Measurements from ENCODE around the gene FCMR.

FCMR gene

GRCh38 chr1:206935491-206936067, 13.8 kb upstream of the FCMR start:
- H3K9me3 ChIP-seq, result no peaks in the 10 kb centered on the region
- H3K27me3 ChIP-seq, result peaks cover 10% of the 10 kb centered on the region
- no peaks in the 10 kb centered on the region for H3K4me1 ChIP-seq (ENCODE audit: control insufficient read depth in 1 of 2, insufficient read depth in 1 of 2, low read depth in 1 of 2, low read length in 1 of 2)
- TF ChIP-seq CTCF (IDR thresholded peaks at IDR 0.05), result peak; percentile 27
- no peak overlapping the region for H3K27ac ChIP-seq
- H3K36me3 ChIP-seq, result no peaks in the 10 kb centered on the region
- H3K4me3 ChIP-seq (ENCODE audit: low read depth in 1 of 2, low read length in 1 of 2), result no peak overlapping the region

DNA sequence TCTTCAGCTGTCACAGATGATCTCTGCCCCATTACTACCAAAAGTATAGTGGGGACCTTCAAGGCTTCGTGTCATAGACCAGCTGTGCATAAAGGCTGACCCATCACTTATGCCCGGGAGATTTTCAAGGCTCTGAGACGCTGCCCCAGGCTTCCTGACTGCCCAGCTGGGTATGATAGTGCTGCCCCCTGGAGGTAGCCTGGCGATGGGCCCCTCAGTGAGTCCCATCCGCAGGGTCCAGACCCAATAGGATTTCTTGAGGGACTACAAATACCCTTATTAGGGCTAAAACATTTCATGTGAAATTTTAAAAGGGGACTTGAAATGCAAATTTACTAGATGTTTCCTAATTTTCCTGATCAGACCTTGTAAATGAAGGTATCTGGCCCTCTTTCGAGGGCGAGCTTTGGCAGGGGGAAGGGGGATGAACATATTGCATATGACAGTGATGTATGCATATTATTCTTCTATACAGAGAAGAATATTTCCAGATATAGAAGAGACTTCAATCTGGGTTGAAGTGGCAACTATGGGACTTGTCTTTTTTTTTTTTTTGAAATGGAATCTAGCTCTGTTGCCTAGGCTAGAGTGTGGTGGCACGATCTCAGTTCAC, 11.7 kb upstream of the FCMR start:
- H3K4me3 ChIP-seq (ENCODE audit: low read depth in 1 of 2, low read length in 1 of 2), result no peak overlapping the region
- no peak overlapping the region for H3K27ac ChIP-seq
- no peaks in the 10 kb centered on the region for H3K9me3 ChIP-seq
- H3K27me3 ChIP-seq, result peaks cover 10% of the 10 kb centered on the region
- TF ChIP-seq CTCF (IDR thresholded peaks at IDR 0.05), result peak; percentile 70
- no peaks in the 10 kb centered on the region for H3K36me3 ChIP-seq
- H3K4me1 ChIP-seq (ENCODE audit: control insufficient read depth in 1 of 2, insufficient read depth in 1 of 2, low read depth in 1 of 2, low read length in 1 of 2), result no peaks in the 10 kb centered on the region

GRCh38 chr1:206932177-206932576, 10.4 kb upstream of the FCMR start:
- H3K27ac ChIP-seq, result no peak overlapping the region
- H3K36me3 ChIP-seq, result no peaks in the 10 kb centered on the region
- no peak for TF ChIP-seq CTCF (IDR thresholded peaks at IDR 0.05)
- H3K27me3 ChIP-seq, result peaks cover 10% of the 10 kb centered on the region
- no peaks in the 10 kb centered on the region for H3K9me3 ChIP-seq
- no peak overlapping the region for H3K4me3 ChIP-seq (ENCODE audit: low read depth in 1 of 2, low read length in 1 of 2)
- H3K4me1 ChIP-seq (ENCODE audit: control insufficient read depth in 1 of 2, insufficient read depth in 1 of 2, low read depth in 1 of 2, low read length in 1 of 2), result no peaks in the 10 kb centered on the region

GRCh38 chr1:206931709-206932108, 10.0 kb upstream of the FCMR start:
- TF ChIP-seq CTCF (IDR thresholded peaks at IDR 0.05), result no peak
- peaks cover 10% of the 10 kb centered on the region for H3K27me3 ChIP-seq
- H3K27ac ChIP-seq, result no peak overlapping the region
- no peaks in the 10 kb centered on the region for H3K36me3 ChIP-seq
- no peaks in the 10 kb centered on the region for H3K9me3 ChIP-seq
- H3K4me3 ChIP-seq (ENCODE audit: low read depth in 1 of 2, low read length in 1 of 2), result no peak overlapping the region
- H3K4me1 ChIP-seq (ENCODE audit: control insufficient read depth in 1 of 2, insufficient read depth in 1 of 2, low read depth in 1 of 2, low read length in 1 of 2), result no peaks in the 10 kb centered on the region

- Histone ChIP-seq H3K36me3 (no peaks in the 10 kb centered on the region), H3K27ac (no peak overlapping the region), H3K4me1 (ENCODE audit: control insufficient read depth in 1 of 2, insufficient read depth in 1 of 2, low read depth in 1 of 2, low read length in 1 of 2) (no peaks in the 10 kb centered on the region), H3K27me3 (peaks cover 3% of the 10 kb centered on the region), H3K9me3 (no peaks in the 10 kb centered on the region), H3K4me3 (ENCODE audit: low read depth in 1 of 2, low read length in 1 of 2) (no peak overlapping the region)
- no peak for TF ChIP-seq CTCF (IDR thresholded peaks at IDR 0.05)
Measured at GRCh38 chr1:206930210-206930798, 8.6 kb upstream of the FCMR start.

Measured in neutrophil (primary cell).